GM12801 (cell line): ENCODE measurements around the gene AKAP8L.

ENCODE experiments used
- TF ChIP-seq, protein P1 (sequence below): IDR thresholded peaks from one replicate; pipeline ENCODE4 v1.5.1; 2011; ENCODE audit warnings: control low read depth; ENCODE audit not compliant: insufficient read length; ENCODE audit errors: extremely low read depth

The AKAP8L gene

DNA sequence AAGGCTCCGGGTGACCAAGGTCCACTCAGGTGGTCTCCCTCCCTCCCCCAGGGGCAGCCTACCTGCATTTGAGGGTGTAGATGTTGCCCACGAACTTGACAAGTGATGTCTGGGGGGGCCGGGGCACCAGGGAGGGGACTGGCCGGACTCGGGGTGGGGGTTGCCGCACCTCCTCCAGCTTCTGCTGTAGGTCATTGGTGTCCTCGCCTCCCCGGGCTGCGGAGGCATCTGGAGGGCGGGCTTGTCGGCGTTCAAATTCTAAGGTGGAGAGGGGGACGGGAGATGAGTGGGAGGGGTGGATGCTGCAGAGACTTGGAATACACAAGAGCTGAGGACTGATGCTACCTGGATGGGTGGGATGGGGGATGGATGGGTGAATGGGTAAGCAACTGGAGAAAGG, 5.3 kb upstream of the AKAP8L start:
- TF ChIP-seq, protein P1, sequence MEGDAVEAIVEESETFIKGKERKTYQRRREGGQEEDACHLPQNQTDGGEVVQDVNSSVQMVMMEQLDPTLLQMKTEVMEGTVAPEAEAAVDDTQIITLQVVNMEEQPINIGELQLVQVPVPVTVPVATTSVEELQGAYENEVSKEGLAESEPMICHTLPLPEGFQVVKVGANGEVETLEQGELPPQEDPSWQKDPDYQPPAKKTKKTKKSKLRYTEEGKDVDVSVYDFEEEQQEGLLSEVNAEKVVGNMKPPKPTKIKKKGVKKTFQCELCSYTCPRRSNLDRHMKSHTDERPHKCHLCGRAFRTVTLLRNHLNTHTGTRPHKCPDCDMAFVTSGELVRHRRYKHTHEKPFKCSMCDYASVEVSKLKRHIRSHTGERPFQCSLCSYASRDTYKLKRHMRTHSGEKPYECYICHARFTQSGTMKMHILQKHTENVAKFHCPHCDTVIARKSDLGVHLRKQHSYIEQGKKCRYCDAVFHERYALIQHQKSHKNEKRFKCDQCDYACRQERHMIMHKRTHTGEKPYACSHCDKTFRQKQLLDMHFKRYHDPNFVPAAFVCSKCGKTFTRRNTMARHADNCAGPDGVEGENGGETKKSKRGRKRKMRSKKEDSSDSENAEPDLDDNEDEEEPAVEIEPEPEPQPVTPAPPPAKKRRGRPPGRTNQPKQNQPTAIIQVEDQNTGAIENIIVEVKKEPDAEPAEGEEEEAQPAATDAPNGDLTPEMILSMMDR = no peak

DNA sequence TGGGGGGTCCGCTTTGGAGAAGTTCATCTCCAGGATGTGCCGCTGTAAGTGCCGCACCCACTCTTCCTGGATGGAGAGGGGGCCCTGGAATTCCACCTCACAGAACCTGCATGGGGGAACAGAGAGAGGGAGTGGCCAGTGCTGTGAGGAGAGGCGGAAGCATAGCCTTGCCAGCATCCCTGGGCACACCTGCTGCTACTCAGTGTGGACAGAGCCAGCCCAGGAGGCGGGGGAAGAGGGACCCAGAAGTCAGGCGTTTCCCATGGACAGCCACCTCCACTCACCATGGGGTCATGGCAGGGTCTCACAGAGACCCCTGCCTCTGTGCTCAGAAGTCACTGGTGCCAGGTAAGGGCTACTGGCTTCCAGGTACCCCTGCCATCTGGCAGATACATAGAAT, 4.3 kb upstream of the AKAP8L start:
- TF ChIP-seq, protein P1 = no peak

DNA sequence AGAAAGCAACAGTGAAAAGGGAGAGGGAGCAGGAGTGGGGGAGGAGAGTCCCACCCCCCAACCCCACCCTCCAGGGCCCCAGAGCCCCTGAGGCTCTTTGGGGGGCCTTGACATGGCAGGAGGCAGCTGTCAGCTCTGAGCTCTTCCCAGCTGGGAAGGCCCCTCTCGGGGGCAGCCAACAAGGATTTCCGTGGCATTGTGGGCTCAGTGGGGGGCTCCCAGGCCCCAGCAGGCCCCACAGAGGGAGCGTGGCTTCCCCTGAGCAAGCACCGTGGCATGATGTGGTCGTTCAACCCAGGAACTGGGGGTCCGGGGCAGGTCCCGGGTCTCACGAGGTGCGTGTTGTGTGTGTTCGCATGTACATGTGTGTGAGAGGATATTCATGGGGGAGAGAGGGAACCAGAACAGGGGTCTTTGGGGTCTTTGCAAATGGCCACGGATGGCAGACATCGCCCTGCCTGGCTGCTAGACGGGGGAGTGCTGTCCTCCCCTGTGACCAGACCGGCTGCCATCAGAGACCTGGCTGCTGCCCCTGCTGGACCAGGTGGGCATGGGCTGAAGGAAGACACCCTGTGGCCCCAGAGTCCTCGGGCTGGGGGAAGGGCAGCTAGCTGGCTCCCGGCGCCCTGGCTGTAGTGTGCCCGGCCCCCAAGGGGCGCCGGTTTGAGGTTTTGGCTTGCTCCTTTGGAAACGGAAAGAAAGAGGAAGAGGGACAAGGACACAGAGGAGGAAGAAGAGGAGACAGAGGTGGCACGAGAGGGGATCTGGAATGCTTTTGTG, 3.7 kb upstream of the AKAP8L start:
- TF ChIP-seq, protein P1 = no peak

DNA sequence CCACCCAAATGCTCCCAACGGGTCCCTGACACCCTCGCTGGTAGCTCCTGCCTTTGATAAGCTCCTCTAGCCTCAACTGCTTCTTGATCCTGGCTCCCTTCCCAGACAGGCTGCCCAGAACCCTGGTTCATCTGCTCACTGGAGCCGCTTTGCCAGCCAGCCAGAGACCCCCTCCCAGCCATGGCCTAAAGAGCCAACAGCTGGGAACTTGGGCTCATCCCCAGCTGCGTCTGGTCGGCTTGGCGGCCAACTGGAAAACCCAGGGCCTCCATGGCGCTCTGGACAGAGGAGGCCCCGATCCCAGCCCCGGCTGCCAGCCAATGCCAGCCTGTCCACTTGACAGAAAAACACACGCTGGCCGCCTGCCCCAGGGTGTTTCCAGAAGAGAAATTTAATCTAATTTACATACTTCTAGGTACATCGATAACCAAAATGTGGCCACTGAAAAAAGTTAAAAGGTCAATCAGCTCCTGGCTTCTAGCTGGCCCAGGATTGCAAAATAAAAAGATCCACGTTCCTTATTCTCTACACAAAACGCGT, 3.0 kb upstream of the AKAP8L start:
- TF ChIP-seq, protein P1 = no peak

DNA sequence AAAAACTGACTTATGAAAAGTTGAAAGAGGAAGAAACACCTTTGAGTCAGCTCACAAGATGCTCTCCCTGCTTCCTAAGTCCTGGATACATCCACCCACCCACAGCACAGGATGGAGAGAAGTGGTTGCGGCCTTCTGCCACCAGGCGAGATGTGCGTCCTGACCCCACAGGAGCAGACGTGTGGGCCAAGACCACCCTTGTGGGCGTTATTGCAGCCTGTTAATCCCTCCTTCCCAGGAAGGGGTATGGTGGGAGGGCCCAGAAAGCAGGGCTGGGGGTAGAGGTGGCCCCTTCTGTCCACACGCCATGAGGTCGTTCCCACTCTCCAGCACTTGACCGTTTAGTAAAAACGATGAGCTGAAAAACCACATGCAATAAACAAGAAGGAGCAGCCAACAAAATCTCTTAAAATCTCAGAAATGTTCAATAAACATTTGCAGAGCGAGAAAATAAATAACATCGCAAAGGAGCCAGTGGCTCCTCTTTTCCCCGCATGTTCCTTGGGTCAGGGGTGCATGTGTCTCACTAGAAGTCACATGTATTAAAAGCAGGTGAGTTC, 2.4 kb upstream of the AKAP8L start:
- TF ChIP-seq, protein P1 = no peak

DNA sequence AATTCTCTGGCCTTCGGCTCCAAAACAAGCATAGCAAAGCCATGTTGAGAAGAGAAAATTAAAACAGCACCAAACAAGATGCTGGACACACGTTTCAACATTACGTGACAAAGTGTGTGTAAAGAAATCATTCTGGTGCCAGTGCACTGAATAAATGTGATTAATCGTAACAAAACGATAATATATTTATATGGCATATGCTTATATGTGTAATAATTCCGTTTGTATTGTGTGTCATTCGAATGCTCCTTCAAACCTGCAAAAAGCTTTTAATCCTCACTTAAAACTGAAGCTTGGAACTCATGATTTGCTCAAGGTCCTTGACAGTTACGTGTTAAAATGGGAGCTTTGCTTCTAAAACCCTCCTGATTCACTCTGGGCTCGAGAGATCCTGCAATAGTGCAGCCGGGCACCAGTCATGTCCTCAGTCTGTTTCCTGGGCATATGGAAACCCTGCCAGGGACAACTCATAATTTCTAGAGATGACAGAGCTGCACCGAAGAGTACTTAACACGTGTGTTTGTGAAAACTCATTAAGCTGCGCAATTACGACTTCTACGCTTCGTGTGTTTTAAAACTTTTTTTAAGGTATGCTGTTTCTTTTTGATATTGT, 731 bp upstream of the AKAP8L start:
- TF ChIP-seq, protein P1 = no peak

DNA sequence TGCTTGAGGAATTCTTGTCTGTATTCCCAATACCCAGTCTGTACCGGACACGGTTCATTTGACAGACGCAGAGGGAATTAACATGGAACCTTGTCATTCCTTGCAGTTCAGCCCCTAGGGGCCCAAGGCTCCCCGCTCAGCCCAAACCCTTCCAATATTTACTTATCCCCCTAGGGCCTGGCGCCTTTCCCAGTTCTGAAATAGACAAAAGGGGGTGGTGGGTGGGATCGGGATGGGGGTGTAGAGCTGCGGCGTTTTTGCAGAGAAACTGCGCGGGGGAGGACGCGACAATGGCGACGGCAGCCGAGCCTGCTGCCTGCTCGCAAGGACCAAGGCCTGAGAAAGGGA, 583 bp downstream of the AKAP8L start:
- TF ChIP-seq, protein P1 = no peak
